ENCODE results near the gene LRRC32. TPM values are rescaled to one million over a fixed set of nuclear protein-coding genes. Genes with fewer than 3 reads are reported as not detected.

LRRC32 gene
- total and polyA plus RNA-seq, 2 experiments from 2014 or later: 0.42 to 0.58 TPM

- no peak for TF ChIP-seq POLR2AphosphoS5 (IDR thresholded peaks at IDR 0.05; ENCODE audit: low read depth)
- no peak for TF ChIP-seq EZH2phosphoT487 (IDR thresholded peaks at IDR 0.05; ENCODE audit: unreplicated experiment)
Observed at GRCh38 chr11:76688146-76688545, 17.6 kb upstream of the LRRC32 start (continued).

- Histone ChIP-seq H2AFZ (peak overlapping the region; percentile 73), H3F3A (replicated peaks; ENCODE audit: low read depth) (no peaks in the 10 kb centered on the region), H3K27me3 (ENCODE audit: insufficient read depth) (no peaks in the 10 kb centered on the region), H3K27ac (ENCODE audit: low read depth) (no peak overlapping the region), H3K4me3 (no peak overlapping the region), H3K79me2 (replicated peaks; ENCODE audit: insufficient read depth) (no peaks in the 10 kb centered on the region), H4K20me1 (replicated peaks; ENCODE audit: insufficient read depth) (no peaks in the 10 kb centered on the region), H3K4me1 (ENCODE audit: insufficient read depth) (peaks cover 7% of the 10 kb centered on the region; the same call in 1 of the 2 replicates), H3K4me2 (no peak overlapping the region), H3K9me2 (ENCODE audit: insufficient read depth) (no peaks in the 10 kb centered on the region), H3K36me3 (ENCODE audit: insufficient read depth) (no peaks in the 10 kb centered on the region)
- peaks cover 23% of the 10 kb centered on the region for H3K27me3 Mint-ChIP-seq (ENCODE audit: insufficient read depth, low read depth, poor library complexity)
- ATAC-seq (peak; percentile 89), DNase-seq (ENCODE audit: low spot score) (peak; percentile 62)
- H3K4me1 Mint-ChIP-seq: peaks cover 13% of the 10 kb centered on the region
- H3K4me3 Mint-ChIP-seq: no peak overlapping the region
- H3K36me3 Mint-ChIP-seq (ENCODE audit: low read depth): no peaks in the 10 kb centered on the region
- no peaks in the 10 kb centered on the region; the same call in 2 of the 3 replicates for H3K9me3 Mint-ChIP-seq
- H3K27ac Mint-ChIP-seq: no peak overlapping the region
- TF ChIP-seq ZNF462 (CRISPR knock-in tag; IDR thresholded peaks at IDR 0.05) (no peak), CREB1 (CRISPR knock-in tag; IDR thresholded peaks at IDR 0.05; ENCODE audit: low read depth) (no peak), REST (IDR thresholded peaks at IDR 0.05; ENCODE audit: unreplicated experiment) (no peak), EZH2 (IDR thresholded peaks at IDR 0.05; ENCODE audit: low read depth, unreplicated experiment) (no peak), ZNF331 (CRISPR knock-in tag; IDR thresholded peaks at IDR 0.05; ENCODE audit: low read depth) (no peak), ETS1 (IDR thresholded peaks at IDR 0.05) (no peak), STAT1 (IDR thresholded peaks at IDR 0.05; ENCODE audit: unreplicated experiment) (no peak), NANOG (IDR thresholded peaks at IDR 0.05; ENCODE audit: borderline replicate concordance) (no peak), JUNB (IDR thresholded peaks at IDR 0.05; ENCODE audit: unreplicated experiment) (no peak), CTCF (conservative IDR thresholded peaks at IDR 0.05; ENCODE audit: low read depth in 2 of 2) (no peak)
Observed at GRCh38 chr11:76686261-76687079, 15.9 kb upstream of the LRRC32 start.
